Measurements from ENCODE around the gene RPL41. TPM values are rescaled to one million over a fixed set of nuclear protein-coding genes. Genes with fewer than 3 reads are reported as not detected.

RPL41 gene
- total and polyA plus RNA-seq, 9 of the 15 experiments (the other 6 are each of a cell fraction or from before 2014, with no cell fraction given): 3,403 to 11,276 (median 5,604) TPM

- TF ChIP-seq E2F1 (CRISPR knock-in tag; IDR thresholded peaks at IDR 0.05) (peak; percentile 96), POU5F1 (IDR thresholded peaks at IDR 0.05; ENCODE audit: borderline replicate concordance, low read depth, low read length, partially characterized antibody) (no peak), PKNOX1 (IDR thresholded peaks at IDR 0.05) (no peak), MEF2A (IDR thresholded peaks at IDR 0.05; ENCODE audit: control insufficient read depth, low read depth, low read length) (no peak), SRF (CRISPR knock-in tag; IDR thresholded peaks at IDR 0.05) (peak in 1 of 2 experiments; percentile 58; a peak in 1 of 4 replicates), TFAP4 (CRISPR knock-in tag; IDR thresholded peaks at IDR 0.05; ENCODE audit: borderline replicate concordance) (peak; percentile 93), NCOA4 (IDR thresholded peaks at IDR 0.05; ENCODE audit: partially characterized antibody) (no peak), NONO (IDR thresholded peaks at IDR 0.05; ENCODE audit: low read depth in 2 of 2, low read length in 1 of 2) (no peak), ZNF449 (CRISPR knock-in tag; IDR thresholded peaks at IDR 0.05) (no peak), ZKSCAN8 (CRISPR knock-in tag; IDR thresholded peaks at IDR 0.05) (no peak), ZNF655 (CRISPR knock-in tag; IDR thresholded peaks at IDR 0.05) (no peak), ARID3B (CRISPR knock-in tag; IDR thresholded peaks at IDR 0.05; ENCODE audit: borderline replicate concordance) (no peak), ZNF174 (CRISPR knock-in tag; IDR thresholded peaks at IDR 0.05) (no peak), CREM (IDR thresholded peaks at IDR 0.05; ENCODE audit: low read depth) (peak; percentile 84), ZNF184 (CRISPR knock-in tag; IDR thresholded peaks at IDR 0.05) (no peak), SNRNP70 (optimal IDR thresholded peaks at IDR 0.05; ENCODE audit: low read depth, low read length) (no peak), ZKSCAN3 (CRISPR knock-in tag; IDR thresholded peaks at IDR 0.05) (no peak), ZBTB1 (CRISPR knock-in tag; IDR thresholded peaks at IDR 0.05; ENCODE audit: borderline replicate concordance, low read depth) (peak; percentile 60; the same call in 1 of the 2 replicates), ZBTB8A (IDR thresholded peaks at IDR 0.05; ENCODE audit: partially characterized antibody) (no peak)
Measured at GRCh38 chr12:56104109-56104814, 12.2 kb upstream of the RPL41 start, which contains the start of gene PA2G4 (continued).

Data from K562 (cell line).